Epithelial cell of proximal tubule (primary cell): ENCODE data around the gene TNFAIP2. TPM values are rescaled to one million over a fixed set of nuclear protein-coding genes. Genes with fewer than 3 reads are reported as not detected.

Experiments used
- DNase-seq: peaks from one replicate; pipeline ENCODE4 v3.0.0-alpha.2; 2011; ENCODE audit warnings: low read depth
- H3K4me3 ChIP-seq: 2 replicates; pipeline ENCODE4 v1.5.1; 2011; ENCODE audit warnings: low read depth, mild to moderate bottlenecking, low read length
- CTCF ChIP-seq: conservative IDR thresholded peaks from 2 replicates; pipeline ENCODE4 v1.5.1; 2012; ENCODE audit warnings: low read depth, mild to moderate bottlenecking, low read length
- total RNA-seq: library from RNA; depleted of rRNA; stranded (reverse); fragments of >200 nt; gene quantifications from 2 replicates; pipeline ENCODE4 v1.2.3, GENCODE V29; 2015

Gene TNFAIP2
- total RNA-seq, 1 donor from 2014 or later: 155 TPM

GRCh38 chr14:103121846-103122584, 1.2 kb upstream of the TNFAIP2 start:
- peak overlapping the region; percentile 82 for H3K4me3 ChIP-seq
- no peak for TF ChIP-seq CTCF
- no peak for DNase-seq

DNA sequence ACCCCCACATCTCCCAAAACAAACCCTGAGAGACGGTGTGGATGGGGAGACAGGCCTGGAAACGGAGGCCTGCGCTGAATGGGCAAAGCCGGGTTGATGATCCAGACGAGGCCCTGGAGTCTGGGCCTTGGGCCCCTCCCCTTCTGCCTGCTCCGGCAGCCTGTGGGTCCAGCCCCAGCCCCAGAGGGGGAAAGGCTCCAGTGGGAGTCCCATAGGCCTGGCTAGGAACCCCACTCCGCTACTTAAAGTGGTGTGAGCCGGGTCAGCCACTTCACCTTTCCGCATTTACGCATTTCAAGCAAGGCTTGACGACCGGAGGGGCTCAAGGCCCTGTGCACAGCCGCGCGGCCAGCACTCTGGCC, 695 bp upstream of the TNFAIP2 start:
- no peak for TF ChIP-seq CTCF
- H3K4me3 ChIP-seq: peak overlapping the region; percentile 82
- no peak for DNase-seq

GRCh38 chr14:103123634-103124500, 606 bp downstream of the TNFAIP2 start:
- peak overlapping the region; percentile 82 for H3K4me3 ChIP-seq
- no peak for DNase-seq
- peak; percentile 62 for TF ChIP-seq CTCF

DNA sequence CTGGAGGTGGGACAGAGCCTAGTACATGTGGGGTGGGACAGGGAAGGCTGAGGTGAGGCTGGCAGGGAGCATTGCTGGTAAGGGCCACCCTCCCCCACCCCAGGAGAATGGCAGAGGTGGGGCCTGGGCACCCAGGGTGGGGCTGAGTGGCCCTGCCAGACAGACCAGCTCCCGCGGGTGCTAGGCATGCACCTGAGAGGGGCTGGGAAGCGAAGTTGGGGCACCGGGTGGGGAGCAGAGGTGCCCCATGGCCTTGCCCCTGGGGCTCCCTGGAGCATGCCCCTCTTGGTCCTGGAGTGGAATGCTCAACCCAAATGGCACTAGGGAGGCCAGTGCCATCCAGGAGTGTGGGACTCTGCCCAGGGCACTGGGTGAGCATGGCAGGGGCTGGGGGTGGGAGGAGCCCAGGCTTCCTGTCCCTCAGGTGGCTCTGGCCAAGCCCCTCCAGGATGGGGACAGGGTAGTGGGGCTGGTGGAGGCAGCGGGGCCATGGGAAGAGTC, 1.3 kb downstream of the TNFAIP2 start:
- TF ChIP-seq CTCF: no peak

GRCh38 chr14:103125098-103126070, 2.1 kb downstream of the TNFAIP2 start:
- no peak for TF ChIP-seq CTCF
- DNase-seq: no peak
- H3K4me3 ChIP-seq: peak overlapping the region; percentile 82

More for the DNA sequence above, 1.3 kb downstream of the TNFAIP2 start:
- peak overlapping the region; percentile 82 for H3K4me3 ChIP-seq
- DNase-seq: no peak
